Colon (tissue), 2 donors: Measurements from ENCODE around the gene COLEC12.
"Not testable (repeated sequence)": the region's sequence is repeated elsewhere in the genome, so short reads cannot be mapped to it uniquely, and the experiment has no call there.

Experiments used
- FAIRE-seq: peaks from 2 replicates; lab custom pipeline; 2012; peaks lifted over from hg19 to GRCh38; lab: Jason Lieb, UNC
- donor health status: control.
- donor health status: control.

COLEC12 gene

DNA sequence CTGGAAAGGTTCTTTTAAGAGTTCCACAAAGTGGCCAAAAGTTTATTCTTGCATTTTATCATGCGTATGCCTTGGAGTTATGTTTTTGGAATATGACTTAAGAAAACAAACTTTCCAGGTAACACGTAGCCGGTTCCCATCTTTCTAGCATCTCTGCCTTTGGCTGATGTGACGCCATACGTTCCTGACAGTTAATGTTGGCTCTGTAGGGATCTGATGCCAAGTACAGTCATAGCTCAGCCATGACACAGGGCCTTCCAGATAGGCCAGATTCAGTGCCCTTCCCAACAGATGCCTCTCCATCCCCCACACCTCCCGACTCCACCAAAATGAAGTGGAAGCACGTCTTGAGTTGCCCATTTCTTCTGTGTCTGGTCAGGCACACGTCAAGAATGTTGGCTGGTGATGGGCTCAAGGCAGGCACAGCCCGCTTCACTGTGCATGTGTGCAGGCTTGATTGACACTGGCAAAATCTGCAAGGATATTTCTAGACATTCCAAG is 181.7 kb downstream of the COLEC12 start:
- FAIRE-seq = no peak

GRCh38 chr18:317618-318017 is 182.9 kb downstream of the COLEC12 start:
- no peak for FAIRE-seq

DNA sequence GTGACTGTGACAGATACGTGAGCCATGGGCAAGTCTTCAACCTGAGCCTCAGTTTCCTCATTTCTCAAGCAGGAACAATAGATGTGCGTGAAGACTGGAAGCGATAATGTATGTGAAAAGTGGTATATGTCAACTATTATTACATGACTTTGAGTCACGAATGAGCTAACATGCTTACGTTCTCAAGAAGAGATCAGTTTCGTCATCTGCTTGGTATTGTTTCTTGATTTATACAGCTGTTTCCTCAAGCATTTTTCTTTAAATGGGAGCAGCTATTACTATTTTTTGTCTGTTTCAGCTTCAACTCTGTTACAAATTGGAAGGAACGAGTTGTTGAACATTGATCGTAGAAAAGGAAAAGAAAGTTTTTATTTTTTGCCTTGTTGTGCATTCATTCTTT is 184.1 kb downstream of the COLEC12 start:
- no peak for FAIRE-seq

GRCh38 chr18:313931-314330 is 186.6 kb downstream of the COLEC12 start:
- FAIRE-seq = no peak

GRCh38 chr18:312415-312814 is 188.1 kb downstream of the COLEC12 start:
- no peak for FAIRE-seq

- FAIRE-seq = no peak
Observed at GRCh38 chr18:310042-310441, 190.5 kb downstream of the COLEC12 start.

DNA sequence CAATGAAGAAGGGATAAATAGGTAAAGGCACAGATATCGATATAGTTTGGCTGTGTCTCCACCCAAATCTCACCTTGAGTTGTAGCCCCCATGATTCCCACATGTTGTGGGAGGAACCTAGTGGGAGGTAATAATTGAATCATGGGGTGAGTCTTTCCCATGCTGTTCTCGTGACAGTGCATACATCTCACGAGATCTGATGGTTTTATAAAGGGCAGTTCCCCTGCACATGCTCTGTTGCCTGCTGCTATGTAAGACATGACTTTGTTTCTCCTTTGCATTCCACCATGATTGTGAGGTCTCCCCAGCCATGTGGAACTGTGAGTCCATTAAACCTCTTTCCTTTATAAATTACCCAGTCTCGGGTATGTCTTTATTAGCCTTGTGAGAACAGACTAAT is 192.4 kb downstream of the COLEC12 start:
- FAIRE-seq = not testable (repeated sequence)

GRCh38 chr18:306608-307255 is 193.8 kb downstream of the COLEC12 start:
- no peak for FAIRE-seq

DNA sequence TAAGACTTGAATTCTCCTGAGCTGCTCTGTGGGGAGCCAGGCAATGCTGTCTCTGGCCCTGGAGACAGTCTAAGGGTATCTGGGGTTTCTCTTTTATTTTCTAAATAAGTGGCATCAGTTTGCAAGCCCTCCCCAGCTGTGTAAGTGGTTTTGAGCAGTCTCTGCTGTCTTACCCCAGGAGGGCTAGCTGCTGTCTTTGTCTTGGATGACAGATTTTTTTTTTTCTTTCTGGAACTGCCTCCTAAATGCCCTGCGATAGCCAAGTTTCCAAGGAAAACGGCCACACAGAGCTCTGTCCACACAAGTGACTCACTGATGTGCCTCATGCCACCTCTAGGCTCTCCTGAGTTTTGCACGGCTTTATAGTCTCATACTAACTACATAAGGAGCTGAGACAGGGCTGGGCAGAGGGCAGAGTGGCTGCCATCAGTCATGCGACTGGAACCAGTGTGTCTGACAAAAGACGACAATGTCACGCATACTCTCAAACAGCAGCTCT is 195.4 kb downstream of the COLEC12 start:
- FAIRE-seq = no peak

DNA sequence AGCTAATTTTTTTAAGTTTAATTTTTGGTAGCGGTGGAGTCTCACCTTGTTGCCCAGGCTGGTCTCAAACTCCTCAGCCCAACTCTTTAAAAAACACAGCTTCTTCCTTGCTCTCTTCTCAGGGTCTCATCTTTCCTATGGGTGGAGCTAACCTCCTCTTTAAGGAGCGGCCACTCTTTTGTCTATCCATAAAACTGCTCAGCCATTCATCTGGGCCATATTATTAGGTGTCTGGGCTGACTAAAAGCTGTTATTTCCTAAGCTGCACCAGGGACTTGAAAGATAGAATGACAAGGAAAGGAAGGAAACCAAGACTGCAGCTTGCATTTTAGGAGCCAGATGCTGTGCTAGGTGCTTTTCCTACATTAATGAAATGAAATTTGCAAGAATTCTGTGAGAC is 196.9 kb downstream of the COLEC12 start:
- FAIRE-seq = no peak

DNA sequence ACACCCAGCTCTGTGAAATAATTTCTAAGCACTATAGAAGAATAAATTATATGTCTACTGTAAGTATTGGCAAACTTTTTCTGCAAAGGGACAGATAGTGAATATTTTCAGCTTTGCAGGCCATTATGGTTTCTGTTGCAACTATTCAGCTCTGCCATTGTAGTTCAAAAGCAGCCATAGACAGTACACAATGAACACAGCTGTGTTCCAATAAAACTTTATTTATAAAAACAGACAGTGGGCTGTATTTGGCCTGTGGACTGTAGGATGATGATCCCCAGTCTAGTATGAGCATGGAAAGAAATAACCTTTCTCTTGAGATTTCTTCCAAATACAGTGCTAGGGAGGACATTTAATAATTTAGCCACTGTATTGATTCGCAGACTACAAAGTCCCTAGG is 197.5 kb downstream of the COLEC12 start:
- FAIRE-seq = no peak

GRCh38 chr18:302097-302496 is 198.4 kb downstream of the COLEC12 start:
- FAIRE-seq = no peak

DNA sequence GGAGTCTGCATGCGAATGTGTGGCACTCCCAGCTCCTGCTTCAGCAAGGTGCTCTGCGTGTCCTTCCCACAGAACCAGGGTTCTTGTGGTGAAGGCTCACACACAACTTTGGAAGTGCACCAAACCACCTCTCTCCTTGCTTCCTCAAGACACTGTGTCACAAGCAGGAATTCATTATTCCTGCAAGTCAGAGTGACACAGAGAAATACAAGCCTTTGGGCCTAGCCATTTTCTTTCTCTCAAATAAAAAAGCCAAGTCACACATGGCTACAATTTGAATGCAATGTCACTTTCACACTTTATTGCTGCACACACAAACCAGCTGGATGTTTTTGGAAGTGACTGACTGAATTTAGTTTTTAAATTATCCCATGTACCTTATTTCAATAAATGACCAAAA is 202.6 kb downstream of the COLEC12 start:
- FAIRE-seq = no peak

- no peak for FAIRE-seq
Observed at GRCh38 chr18:295756-296490, 204.6 kb downstream of the COLEC12 start.

DNA sequence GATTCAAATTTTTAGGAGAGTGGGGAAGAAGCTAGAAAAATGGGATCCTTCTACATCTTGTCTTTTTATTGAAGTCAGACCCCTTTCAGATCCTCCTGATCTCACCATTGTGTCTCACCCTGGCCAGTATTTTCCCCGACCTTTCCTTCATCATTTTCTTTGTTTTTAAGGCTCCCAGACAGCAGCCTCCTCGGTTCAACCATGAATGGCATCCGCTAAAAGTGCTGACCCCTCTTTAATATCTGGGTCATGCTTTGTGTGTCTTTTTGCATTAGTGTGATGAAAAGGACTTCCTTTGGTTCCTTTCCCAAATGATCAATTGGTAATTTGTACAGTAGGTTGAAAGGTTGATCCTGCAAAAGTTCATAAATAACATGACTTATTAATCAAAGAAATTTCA is 205.9 kb downstream of the COLEC12 start:
- no peak for FAIRE-seq

- no peak for FAIRE-seq
Observed at GRCh38 chr18:293536-293935, 207.0 kb downstream of the COLEC12 start.

GRCh38 chr18:292271-292670 is 208.2 kb downstream of the COLEC12 start:
- FAIRE-seq = no peak

- FAIRE-seq = not testable (repeated sequence)
Observed at GRCh38 chr18:289970-290369, 210.5 kb downstream of the COLEC12 start.

DNA sequence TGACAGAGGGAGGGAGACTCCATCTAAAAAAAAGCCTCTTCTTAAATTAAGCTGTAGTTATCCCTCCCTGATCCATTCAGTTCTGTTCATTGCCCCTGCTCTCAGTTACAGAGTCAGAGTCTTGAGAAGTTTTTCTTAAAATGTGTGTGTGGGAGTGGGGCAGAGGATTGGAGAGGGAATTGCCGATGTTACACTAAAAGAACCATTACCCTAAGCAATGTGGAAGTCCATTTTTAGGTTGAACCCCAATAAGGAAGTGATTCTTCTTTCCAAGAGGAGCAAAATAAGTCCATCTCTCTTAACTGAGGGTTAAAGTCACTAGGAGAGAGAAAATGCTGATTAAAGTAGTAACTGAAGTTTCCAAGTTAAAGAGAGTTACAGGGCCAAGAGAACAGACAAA is 211.5 kb downstream of the COLEC12 start:
- FAIRE-seq = no peak

DNA sequence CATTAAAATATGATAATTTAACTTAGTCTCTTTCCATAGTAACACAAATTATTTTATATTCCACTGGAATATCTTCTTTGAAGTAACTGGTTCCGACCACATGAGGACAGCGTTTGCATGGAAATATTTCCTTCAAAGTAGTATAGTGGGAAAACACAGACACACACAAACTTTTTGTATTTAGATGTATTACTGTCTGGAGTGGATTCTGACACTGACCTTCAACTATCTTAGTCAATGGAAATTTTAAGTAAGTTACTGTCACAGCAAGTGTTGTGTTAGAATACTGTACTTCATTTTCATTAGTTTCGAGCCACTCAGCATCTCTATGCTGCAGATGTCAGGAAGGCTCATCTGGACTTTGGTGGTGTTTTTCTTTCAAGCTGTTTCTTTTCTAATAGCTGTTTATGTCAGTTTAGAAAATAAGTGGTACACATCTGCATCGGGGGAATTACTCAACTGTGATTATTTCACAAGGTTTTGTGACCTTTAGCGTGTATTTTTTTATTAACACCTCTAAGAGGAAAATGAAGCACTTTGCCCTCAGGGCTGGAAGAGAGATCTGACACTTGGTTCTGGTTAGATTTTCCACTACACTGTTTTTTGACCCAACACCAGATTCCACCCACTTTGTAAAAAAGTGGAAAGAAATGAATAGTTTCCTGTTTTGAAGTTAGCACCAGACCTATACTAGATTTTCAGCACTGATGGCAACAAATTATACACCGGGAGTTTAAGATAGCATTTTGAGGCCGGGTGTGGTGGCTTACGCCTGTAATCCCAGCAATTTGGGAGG is 213.8 kb downstream of the COLEC12 start:
- no peak for FAIRE-seq

- no peak for FAIRE-seq
Observed at GRCh38 chr18:285817-286216, 214.7 kb downstream of the COLEC12 start.

GRCh38 chr18:275486-275885 is 225.0 kb downstream of the COLEC12 start:
- no peak for FAIRE-seq

DNA sequence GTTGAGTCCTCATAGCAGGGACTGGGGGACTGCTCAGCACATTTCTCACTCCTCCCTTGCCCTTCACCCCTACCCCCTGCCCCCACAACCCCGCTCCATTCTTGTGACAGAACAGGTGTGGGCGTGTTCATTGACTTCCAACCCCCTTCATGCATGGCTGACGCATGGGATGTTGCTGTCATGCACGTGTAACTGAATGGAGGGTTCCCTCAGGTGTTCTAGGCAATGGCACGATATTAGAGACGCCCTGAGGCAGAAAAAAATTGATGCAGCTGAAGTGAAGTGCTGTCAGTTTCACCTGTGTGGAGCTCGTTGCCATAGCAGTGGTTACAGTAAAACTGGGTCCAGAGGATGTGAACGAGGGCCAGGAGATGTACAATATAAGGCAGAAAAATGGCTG is 226.2 kb downstream of the COLEC12 start:
- no peak for FAIRE-seq
